AG10803 (cell line): Measurements from ENCODE around the gene PTPN13.

Experiments used
- DNase-seq: peaks from one replicate; pipeline ENCODE4 v3.0.0; 2010; ENCODE audit warnings: low read depth
- H3K4me3 ChIP-seq: 2 replicates; pipeline ENCODE4 v1.5.1; 2011; ENCODE audit warnings: mild to moderate bottlenecking, low read length, control low read depth
- CTCF ChIP-seq: conservative IDR thresholded peaks from 2 replicates; pipeline ENCODE4 v1.5.1; 2011; ENCODE audit warnings: mild to moderate bottlenecking, low read length, control low read depth, inconsistent platforms

Gene PTPN13

DNA sequence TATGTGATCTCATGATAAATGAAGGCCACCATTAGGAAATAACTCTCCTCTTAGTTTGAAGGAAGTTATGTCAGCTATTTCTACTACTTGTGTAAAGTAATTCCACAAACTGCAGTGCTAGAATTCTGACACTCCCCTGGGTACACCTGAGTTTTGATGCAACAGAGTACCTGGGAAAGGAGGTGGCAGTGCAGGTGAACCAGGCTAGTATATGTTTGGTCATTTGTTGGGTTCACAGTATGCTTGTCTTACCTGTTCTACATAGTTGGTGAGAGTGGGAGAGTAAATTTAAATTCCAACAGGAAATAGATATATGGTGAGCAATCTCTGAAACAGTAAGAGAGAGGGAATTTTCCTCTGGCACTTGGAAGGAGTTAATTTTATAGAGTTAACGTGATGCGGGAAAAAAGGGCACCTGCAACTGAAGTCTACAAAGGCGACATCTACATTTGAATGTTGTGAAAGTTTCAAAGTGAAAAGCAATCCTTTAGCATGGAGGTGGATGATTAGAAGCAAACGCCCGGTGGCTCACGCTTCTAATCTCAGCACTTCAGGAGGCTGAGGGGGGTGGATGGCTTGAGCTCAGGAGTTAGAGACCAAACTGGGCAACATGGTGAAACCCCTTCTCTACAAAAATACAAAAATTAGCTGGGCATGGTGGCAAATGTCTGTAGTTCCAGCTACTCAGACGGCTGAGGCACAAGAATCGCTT, 263.4 kb downstream of the PTPN13 start:
- TF ChIP-seq CTCF = no peak
- DNase-seq = no peak
- H3K4me3 ChIP-seq = no peak overlapping the region
